HG03571 (cell line): ENCODE measurements around the gene CSTF3.
"Not testable (repeated sequence)": the region's sequence is repeated elsewhere in the genome, so short reads cannot be mapped to it uniquely, and the experiment has no call there.

ENCODE experiments used
- ATAC-seq: cut with Tn5 transposase; IDR thresholded peaks from one replicate; pipeline ENCODE4 v1.9.1; 2021; ENCODE audit not compliant: unreplicated experiment

Gene CSTF3

GRCh38 chr11:33162831-33163230, 1.6 kb upstream of the CSTF3 start:
- ATAC-seq: no peak

GRCh38 chr11:33160587-33160986, 693 bp downstream of the CSTF3 start:
- no peak for ATAC-seq

DNA sequence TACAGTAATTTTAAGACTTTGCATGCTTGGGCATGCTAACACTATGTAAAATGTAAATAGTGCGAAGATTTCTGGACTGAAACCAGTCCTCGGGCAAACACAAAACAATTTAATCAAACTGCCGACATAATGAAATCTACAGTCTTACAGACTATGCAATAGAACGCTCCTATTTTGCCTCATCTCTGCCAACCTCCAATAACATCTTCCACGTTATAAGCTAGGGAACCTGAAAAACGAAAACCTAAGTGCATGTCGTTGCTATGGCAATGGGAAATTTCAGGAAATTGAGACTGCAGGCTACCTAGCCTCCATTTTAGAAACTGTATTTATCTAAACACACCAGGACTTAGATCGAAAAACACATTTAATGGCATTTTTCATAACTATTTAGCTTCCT, 1.1 kb downstream of the CSTF3 start:
- no peak for ATAC-seq

GRCh38 chr11:33159378-33159867, 1.9 kb downstream of the CSTF3 start:
- ATAC-seq: not testable (repeated sequence)

DNA sequence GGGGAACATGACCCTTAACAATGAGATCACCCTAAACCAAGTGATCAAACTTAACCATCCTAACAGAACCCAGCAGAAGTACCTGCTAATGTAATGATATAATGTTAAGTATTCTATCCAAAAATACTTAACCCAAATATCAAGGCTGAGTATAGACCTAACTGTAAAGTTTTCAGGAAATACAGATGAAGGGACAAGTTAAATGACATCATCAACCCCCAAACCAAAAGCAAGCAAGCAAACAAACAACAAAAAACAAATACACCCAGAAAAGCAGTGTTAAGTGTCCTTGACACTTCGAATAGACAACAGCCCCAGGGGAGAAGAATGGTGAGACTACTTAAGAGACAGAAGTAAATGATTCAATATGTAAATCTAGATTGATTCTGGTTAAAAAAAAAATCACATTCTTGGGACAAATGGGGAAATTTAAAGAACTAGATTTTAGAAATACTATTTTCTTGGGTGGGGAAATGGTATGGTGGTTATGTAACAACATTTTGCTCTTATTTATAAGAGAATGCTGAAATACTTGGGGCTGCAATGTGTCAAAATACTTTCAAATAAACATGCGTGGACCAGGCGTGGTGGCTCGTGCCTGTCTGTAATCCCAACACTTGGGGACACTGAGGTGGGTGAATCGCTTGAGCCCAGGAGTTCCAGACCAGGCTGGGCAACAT, 2.5 kb downstream of the CSTF3 start:
- ATAC-seq: no peak

DNA sequence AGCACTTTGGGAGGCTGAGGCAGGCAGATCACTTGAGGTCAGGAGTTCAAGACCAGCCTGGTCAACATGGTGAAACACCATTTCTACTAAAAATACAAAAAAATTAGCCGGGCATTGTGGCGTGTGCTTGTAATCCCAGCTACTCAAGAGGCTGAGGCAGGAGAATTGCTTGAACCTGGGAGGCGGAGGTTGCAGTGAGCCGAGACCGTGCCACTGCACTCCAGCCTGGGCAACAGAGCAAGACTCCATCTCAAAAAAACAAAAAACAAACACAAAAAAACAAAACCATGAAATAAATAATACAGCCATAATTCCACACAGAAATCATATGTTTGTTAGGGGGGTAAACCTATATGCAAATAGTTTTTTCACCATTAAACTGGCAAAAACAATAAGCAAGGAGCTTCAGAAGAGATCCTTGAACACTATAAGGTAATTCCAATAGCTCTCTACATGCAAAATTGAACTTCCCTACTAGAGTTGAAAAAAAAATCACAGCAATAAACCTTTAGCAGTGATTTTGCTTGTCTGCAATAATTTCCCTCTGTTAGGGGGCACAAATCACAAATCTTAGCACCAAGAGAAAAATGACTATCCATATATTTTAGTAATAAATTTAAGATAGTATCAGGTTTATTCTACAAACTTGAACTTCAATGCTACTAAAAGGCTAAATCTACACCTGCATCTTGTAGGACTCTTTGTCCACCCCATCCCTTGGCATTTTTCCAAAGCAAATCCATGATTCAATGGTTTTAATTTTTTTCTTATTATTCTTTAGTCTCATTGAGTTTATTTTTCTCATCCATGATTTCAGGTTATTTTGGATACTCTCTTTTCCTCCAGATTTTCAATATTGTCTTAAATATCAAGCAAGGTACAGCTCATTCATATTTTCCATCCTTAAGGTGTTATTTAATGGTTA, 3.9 kb downstream of the CSTF3 start:
- ATAC-seq: no peak

DNA sequence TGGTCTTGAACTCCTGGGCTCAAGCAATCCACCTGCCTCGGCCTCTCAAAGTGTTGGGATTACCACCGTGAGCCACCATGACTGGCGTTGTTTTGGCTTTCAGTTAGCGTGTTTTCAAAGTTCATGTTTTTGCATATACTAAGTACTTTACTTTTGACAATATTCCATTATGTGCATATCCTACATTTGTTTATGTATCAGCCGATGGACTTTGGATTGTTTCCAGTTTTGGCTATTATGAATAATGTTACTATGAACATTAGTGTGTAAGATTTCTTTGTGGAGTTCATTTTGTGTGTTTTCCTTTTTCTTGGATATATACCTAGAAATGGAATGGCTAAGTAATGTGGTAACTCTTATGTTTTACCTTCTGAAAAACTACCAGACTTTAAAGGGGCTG, 9.9 kb downstream of the CSTF3 start:
- no peak for ATAC-seq

DNA sequence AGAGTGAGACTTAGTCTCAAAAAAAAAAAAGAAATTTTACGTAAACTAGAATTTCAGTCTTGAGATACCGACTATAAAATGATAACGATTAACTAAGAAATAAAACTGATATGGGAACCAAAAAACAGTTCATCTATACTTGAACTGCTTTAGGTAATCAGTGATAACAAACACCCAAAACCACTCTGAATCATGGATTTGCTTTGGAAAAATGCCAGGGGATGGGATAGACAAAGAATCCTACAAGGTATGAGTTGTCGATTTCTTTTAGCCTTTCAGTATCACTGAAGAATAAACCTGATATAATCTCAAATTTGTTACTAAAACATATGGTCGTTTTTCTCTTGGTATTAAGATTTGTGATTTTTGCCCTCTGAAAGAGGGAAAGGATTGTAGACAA, 13.7 kb downstream of the CSTF3 start:
- ATAC-seq: no peak

GRCh38 chr11:33135768-33136443, 25.4 kb downstream of the CSTF3 start:
- ATAC-seq: no peak

GRCh38 chr11:33135216-33135615, 26.1 kb downstream of the CSTF3 start:
- ATAC-seq: no peak

DNA sequence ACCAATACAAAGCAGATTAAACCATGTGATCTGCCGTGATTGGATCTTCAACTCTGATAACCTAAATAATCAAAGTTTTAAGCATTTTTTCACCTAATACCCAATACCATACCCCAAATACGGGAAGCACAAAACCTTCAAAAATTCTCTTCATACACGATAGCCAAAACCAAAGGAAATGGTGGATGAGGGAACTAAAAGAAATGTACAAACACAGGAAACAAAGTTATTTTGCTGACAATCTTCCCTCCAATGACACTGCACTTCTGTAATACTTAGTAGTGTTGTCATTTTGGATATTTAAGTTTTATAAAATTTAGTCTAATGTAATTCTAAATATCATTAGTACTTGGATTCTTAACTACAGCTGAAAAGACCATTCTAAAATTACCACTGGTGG, 27.0 kb downstream of the CSTF3 start:
- no peak for ATAC-seq

DNA sequence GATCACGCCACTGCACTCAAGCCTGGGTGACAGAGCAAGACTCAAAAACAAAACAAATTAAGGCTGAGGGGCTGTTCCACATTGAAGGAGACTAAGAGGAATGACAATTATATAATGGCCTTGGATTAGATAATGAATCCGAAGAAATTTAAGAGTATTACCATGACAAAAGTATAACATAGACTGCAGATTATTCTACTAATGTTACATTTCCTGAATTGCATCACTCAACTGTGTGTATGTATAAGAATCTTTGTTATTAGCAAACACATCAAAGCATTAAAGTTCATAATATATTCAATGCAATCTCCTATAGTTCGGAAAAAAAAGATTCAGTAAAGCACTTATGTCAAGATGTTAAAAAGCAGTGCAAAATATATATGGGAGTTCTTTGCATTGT, 27.5 kb downstream of the CSTF3 start:
- ATAC-seq: no peak

DNA sequence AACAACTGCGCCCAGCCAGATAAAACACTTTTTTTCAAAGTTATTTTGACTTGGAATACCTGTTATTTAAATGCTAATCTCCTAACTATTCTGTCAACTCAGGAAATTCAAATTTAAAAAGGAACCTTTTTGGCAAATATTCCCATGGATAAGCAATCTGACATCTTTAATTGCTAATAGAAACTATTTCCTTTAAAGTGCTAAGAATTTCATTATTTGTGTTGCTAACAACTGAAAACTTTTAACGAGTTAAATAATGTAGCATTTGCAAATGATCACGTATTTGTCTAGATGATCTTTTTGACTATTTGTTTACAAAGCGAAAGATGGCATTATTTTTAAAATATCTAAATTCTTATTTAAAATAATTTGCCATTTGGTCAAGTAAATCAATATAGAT, 28.8 kb downstream of the CSTF3 start:
- ATAC-seq: no peak

GRCh38 chr11:33128739-33129138, 32.5 kb downstream of the CSTF3 start:
- no peak for ATAC-seq

DNA sequence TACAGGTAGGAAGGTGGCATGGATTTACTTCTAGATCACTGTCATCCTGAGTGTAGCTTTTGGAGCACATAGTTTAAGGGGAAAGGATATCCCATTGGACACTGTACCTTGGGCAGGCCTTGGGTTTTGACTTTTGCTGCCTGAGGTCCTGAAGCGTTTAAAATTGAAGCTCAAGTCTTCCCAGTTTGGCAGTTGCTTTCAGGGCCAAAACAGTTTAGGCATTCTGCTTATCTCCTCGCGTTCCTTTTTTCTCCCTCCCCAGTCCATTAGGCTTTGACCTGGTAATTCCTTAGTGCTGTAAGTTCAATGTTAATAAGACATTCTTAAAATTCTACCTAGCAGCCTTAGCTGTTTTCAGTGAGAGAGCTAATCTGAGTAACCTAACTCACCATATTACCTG, 35.7 kb downstream of the CSTF3 start:
- no peak for ATAC-seq

DNA sequence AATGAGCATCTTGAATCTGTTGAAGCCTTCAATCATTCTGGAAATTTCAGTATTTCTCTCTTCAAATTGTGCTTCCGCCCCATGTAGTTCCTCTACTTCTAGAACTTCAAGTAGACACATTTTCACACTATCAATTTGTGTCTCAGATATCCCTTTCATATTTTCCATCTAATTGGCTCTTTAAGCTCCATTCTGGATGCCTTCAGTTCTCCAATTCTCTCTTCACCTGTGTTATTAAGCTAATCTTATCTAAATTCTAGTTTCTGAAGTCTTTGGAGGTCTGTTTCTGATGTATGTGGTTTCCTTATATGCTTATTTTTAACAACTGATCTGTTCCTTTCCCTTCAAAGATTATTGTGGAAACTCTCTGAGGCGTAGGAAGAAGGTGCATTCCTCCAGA, 36.3 kb downstream of the CSTF3 start:
- ATAC-seq: no peak

DNA sequence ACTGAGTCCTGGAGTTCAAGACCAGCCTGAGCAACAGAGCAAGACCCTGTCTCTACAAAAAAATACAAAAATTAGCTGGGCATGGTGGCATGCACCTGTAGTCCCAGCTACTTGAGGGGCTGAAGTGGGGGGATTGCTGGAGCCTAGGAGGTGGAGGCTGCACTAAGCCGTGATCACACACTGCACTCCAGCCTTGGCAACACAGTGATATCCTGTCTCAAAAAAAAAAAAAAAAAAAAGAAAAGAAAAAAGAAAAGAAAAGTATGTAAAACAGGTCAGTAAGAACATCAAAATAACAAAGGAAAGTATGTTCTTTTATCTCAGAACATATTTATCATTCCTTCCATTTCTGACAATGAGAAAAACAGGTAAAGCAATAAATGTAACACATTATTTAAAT, 38.6 kb downstream of the CSTF3 start:
- not testable (repeated sequence) for ATAC-seq

- ATAC-seq: no peak
These were observed 44.7 kb downstream of the CSTF3 start for GRCh38 chr11:33116535-33116934.

- no peak for ATAC-seq
These were observed 51.2 kb downstream of the CSTF3 start for GRCh38 chr11:33110083-33110482.

GRCh38 chr11:33109294-33109895, 51.9 kb downstream of the CSTF3 start:
- no peak for ATAC-seq

GRCh38 chr11:33103836-33104235, 57.4 kb downstream of the CSTF3 start:
- ATAC-seq: no peak
